ENCODE measurements around the gene TRIM46. TPM values are rescaled to one million over a fixed set of nuclear protein-coding genes. Genes with fewer than 3 reads are reported as not detected.
"Not testable (repeated sequence)": the region's sequence is repeated elsewhere in the genome, so short reads cannot be mapped to it uniquely, and the experiment has no call there.

Gene TRIM46
- total and polyA plus RNA-seq, 7 experiments from 2014 or later, result 0.69 to 21.9 (median 4.0) TPM

DNA sequence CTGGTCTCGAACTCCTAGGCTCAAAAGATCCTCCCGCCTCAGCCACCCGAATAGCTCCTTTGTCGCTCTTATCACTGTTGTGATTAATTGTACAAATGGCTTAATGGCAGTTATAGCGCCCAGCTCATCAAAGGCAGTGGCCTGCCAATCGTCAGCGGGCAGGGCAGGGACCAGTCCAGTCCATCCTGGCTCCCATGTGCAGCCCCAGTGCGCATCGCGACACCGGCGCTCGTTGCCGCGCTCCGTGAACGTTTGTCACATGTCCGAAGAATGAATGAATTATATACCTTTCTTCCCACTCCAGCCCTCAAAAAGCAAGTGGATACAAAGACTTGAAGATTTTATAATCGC is 53.2 kb downstream of the TRIM46 start:
- no peaks in the 10 kb centered on the region for H3K9me3 ChIP-seq (ENCODE audit: control insufficient read depth in 2 of 3, low read length in 3 of 3)
- peaks cover 0 to 2% (median 0%) of the 10 kb centered on the region in 5 donors for H3K27me3 Mint-ChIP-seq
- H3K27ac Mint-ChIP-seq, result peak overlapping the region; percentile 77 to 97 (median 88)
- intact Hi-C loops (cut with micrococcal nuclease), result loop anchor here (1.0 to 5.0 kb wide), 16 partner anchors 17 to 620 kb away; partner anchors contain the start of genes SCAMP3 (in 2 of the 2), ADAR (in 1 of the 2), CKS1B (in 1 of the 2) and CLK2 (in 1 of the 2)
- H3K36me3 Mint-ChIP-seq, result peaks cover 0 to 4% (median 0%) of the 10 kb centered on the region in 5 donors
- H3K4me1 ChIP-seq (ENCODE audit: control insufficient read depth in 2 of 2, insufficient read depth in 2 of 2, low read length in 2 of 2), result peaks cover 11 to 15% of the 10 kb centered on the region in 2 donors
- ChIA-PET CTCF (interaction anchor here (0.6 to 6.4 kb wide), 14 partner anchors 14 to 186 kb away, joined by 3 to 86 read pairs (median 4); partner anchors contain the start of genes CLK2, MTX1, THBS3 and TRIM46), POLR2A (interaction anchor here (0.7 to 6.8 kb wide), 12 partner anchors 8 to 271 kb away, joined by 3 to 63 read pairs (median 4); partner anchors contain the start of genes CLK2, KRTCAP2, MTX1 and PBXIP1)
- H3K27ac ChIP-seq (ENCODE audit: low read depth, low read length), result peak overlapping the region; percentile 75
- no peaks in the 10 kb centered on the region for H3K27me3 ChIP-seq (ENCODE audit: control insufficient read depth in 2 of 2, insufficient read depth in 2 of 2, low read length in 2 of 2)
- ATAC-seq, result no peak
- H3K36me3 ChIP-seq (ENCODE audit: control insufficient read depth in 2 of 3, insufficient read depth in 3 of 3, low read length in 3 of 3), result no peaks in the 10 kb centered on the region
- peak in 1 of 9 donors; percentile 59 for DNase-seq
- H3K9me3 Mint-ChIP-seq, result no peaks in the 10 kb centered on the region
- peak overlapping the region; percentile 79 to 95 (median 88) for H3K4me3 Mint-ChIP-seq
- H3K4me1 Mint-ChIP-seq, result peaks cover 14 to 26% (median 19%) of the 10 kb centered on the region in 7 donors
- H3K4me3 ChIP-seq (ENCODE audit: low read length), result peak overlapping the region; percentile 75

DNA sequence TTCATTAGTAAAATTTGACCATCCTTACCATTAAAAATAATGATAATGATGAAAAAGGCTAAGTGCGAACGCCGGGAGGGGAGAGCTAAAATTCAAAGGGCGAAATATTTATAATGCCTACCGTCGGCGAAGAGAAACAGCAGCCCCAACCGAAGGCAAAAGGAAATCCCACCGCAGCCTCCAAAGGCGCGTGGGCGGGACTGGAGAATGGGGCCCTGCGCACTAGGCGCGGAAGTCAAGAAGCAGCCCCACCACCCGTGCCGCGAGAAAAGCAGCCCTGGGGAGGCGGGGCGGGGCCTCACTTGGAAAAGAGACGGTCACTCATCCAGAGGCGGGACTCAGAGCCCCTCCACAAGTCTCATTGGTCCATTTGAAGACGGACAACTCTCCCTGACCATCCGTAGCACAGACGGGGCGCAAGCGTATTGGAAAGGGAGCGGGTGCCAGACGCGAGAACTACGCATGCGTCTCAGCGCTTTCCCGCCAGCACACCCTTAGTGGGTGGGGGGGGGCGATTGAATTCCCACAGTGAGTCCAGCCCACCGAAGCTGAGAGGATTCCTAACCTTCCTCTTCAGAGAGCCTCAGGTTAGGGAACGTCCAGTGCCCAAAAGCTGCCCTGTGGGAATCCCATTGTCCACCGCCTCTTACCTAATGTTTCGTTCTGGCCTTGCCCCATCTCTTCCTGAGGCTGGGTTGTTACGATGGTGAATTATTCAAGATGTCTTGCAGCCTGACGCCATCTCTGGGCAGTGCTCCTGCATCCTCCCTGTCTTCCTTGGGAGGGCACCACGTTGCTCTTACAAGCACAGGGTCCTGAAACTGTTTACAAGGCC is 53.8 kb downstream of the TRIM46 start:
- Histone ChIP-seq H3K9me3 (ENCODE audit: control insufficient read depth in 2 of 3, low read length in 3 of 3) (no peaks in the 10 kb centered on the region), H3K27ac (ENCODE audit: low read depth, low read length) (peak overlapping the region; percentile 75), H3K4me3 (ENCODE audit: low read length) (peak overlapping the region; percentile 75), H3K27me3 (ENCODE audit: control insufficient read depth in 2 of 2, insufficient read depth in 2 of 2, low read length in 2 of 2) (no peaks in the 10 kb centered on the region), H3K36me3 (ENCODE audit: control insufficient read depth in 2 of 3, insufficient read depth in 3 of 3, low read length in 3 of 3) (no peaks in the 10 kb centered on the region), H3K4me1 (ENCODE audit: control insufficient read depth in 2 of 2, insufficient read depth in 2 of 2, low read length in 2 of 2) (peaks cover 11 to 15% of the 10 kb centered on the region in 2 donors)
- ATAC-seq (peak; percentile 97), DNase-seq (peak; percentile 89 to 99 (median 98))
- H3K36me3 Mint-ChIP-seq, result peaks cover 0 to 4% (median 0%) of the 10 kb centered on the region in 5 donors
- H3K27ac Mint-ChIP-seq, result peak overlapping the region; percentile 77 to 97 (median 88)
- ChIA-PET CTCF (interaction anchor here (0.6 to 6.4 kb wide), 12 partner anchors 13 to 186 kb away, joined by 3 to 86 read pairs (median 4); partner anchors contain the start of genes CLK2, MTX1, THBS3 and TRIM46), POLR2A (interaction anchor here (0.6 to 6.8 kb wide), 14 partner anchors 8 to 271 kb away, joined by 3 to 63 read pairs (median 4); partner anchors contain the start of genes CLK2, KRTCAP2, MTX1 and PBXIP1)
- intact Hi-C loops (cut with micrococcal nuclease), result loop anchor here (1.0 to 5.0 kb wide), 12 partner anchors 17 to 620 kb away; partner anchors contain the start of genes SCAMP3 (in 2 of the 2), ADAR (in 1 of the 2), CKS1B (in 1 of the 2) and CLK2 (in 1 of the 2)
- H3K27me3 Mint-ChIP-seq, result peaks cover 0 to 2% (median 0%) of the 10 kb centered on the region in 5 donors
- peak overlapping the region; percentile 79 to 95 (median 88) for H3K4me3 Mint-ChIP-seq
- H3K4me1 Mint-ChIP-seq, result peaks cover 11 to 26% (median 19%) of the 10 kb centered on the region in 7 donors
- no peaks in the 10 kb centered on the region for H3K9me3 Mint-ChIP-seq

DNA sequence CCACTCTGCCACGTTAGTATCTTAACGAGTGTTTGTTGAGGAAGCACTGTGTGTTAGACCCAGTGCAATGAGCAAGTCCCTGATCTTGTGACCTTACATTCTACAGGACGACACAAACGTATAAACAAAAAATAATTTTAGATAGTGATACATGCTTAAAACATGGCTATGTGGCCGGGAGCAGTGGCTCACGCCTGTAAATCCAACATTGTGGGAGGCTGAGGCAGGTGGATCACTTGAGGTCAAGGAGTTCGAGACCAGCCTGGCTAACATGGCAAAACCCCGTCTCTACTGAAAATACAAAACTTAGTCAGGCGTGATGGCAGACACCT is 54.4 kb downstream of the TRIM46 start:
- Mint-ChIP-seq H3K27ac (peak overlapping the region; percentile 77 to 97 (median 88)), H3K4me1 (peaks cover 11 to 26% (median 19%) of the 10 kb centered on the region in 7 donors), H3K27me3 (peaks cover 0 to 2% (median 0%) of the 10 kb centered on the region in 5 donors), H3K4me3 (peak overlapping the region; percentile 79 to 95 (median 88)), H3K9me3 (no peaks in the 10 kb centered on the region), H3K36me3 (peaks cover 0 to 4% (median 0%) of the 10 kb centered on the region in 5 donors)
- no peaks in the 10 kb centered on the region for H3K9me3 ChIP-seq (ENCODE audit: control insufficient read depth in 2 of 3, low read length in 3 of 3)
- H3K27ac ChIP-seq (ENCODE audit: low read depth, low read length), result peak overlapping the region; percentile 75
- POLR2A ChIA-PET, result interaction anchor here (1.1 to 6.8 kb wide), 4 partner anchors 13 to 54 kb away, joined by 4 to 63 read pairs (median 20); partner anchors contain the start of genes KRTCAP2, MTX1, THBS3 and TRIM46
- peak overlapping the region; percentile 75 for H3K4me3 ChIP-seq (ENCODE audit: low read length)
- ATAC-seq (no peak), DNase-seq (no peak)
- CTCF ChIA-PET, result interaction anchor here (2.5 to 6.4 kb wide), 3 partner anchors 13 to 53 kb away, joined by 8 to 86 read pairs (median 11); partner anchors contain the start of genes MTX1, THBS3 and TRIM46
- intact Hi-C loops (cut with micrococcal nuclease), result loop anchor here in 1 of 2 donors (5.0 kb wide), 2 partner anchors 291 to 621 kb away; partner anchors contain the start of genes ADAR and PMVK
- peaks cover 11 to 15% of the 10 kb centered on the region in 2 donors for H3K4me1 ChIP-seq (ENCODE audit: control insufficient read depth in 2 of 2, insufficient read depth in 2 of 2, low read length in 2 of 2)
- H3K36me3 ChIP-seq (ENCODE audit: control insufficient read depth in 2 of 3, insufficient read depth in 3 of 3, low read length in 3 of 3), result no peaks in the 10 kb centered on the region
- no peaks in the 10 kb centered on the region for H3K27me3 ChIP-seq (ENCODE audit: control insufficient read depth in 2 of 2, insufficient read depth in 2 of 2, low read length in 2 of 2)

DNA sequence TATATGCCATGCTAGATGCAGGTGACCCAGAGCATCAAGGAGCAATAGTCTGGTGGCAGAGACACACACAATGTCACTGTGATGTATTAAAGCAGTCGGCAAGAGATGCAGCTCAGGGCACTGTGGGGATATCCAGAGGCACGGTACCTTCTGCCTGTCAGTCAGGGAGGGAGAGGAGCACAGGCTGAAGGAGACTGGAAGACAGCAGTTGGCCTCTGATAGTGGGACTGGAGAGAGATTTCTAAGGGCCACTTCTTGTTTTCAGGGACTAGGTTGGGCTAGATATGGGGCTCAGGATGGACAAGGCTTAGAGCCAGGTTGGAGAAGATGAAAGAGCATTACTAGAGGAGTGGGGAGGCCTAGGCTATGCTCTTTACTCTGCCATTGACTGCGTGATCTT is 57.7 kb downstream of the TRIM46 start:
- H3K27ac Mint-ChIP-seq, result peak overlapping the region in 3 of 9 donors; percentile 23 to 42 (median 28)
- H3K36me3 Mint-ChIP-seq; intact Hi-C loops (cut with micrococcal nuclease); ATAC-seq; H3K9me3 Mint-ChIP-seq; DNase-seq; H3K27ac ChIP-seq (ENCODE audit: low read depth, low read length); H3K9me3 ChIP-seq (ENCODE audit: control insufficient read depth in 2 of 3, low read length in 3 of 3); CTCF ChIA-PET; H3K27me3 Mint-ChIP-seq; H3K36me3 ChIP-seq (ENCODE audit: control insufficient read depth in 2 of 3, insufficient read depth in 3 of 3, low read length in 3 of 3); H3K27me3 ChIP-seq (ENCODE audit: control insufficient read depth in 2 of 2, insufficient read depth in 2 of 2, low read length in 2 of 2); H3K4me3 ChIP-seq (ENCODE audit: low read length); H3K4me1 ChIP-seq (ENCODE audit: control insufficient read depth in 2 of 2, insufficient read depth in 2 of 2, low read length in 2 of 2): not testable (repeated sequence)
- peaks cover 12 to 23% (median 17%) of the 10 kb centered on the region in 7 donors for H3K4me1 Mint-ChIP-seq
- POLR2A ChIA-PET, result interaction anchor here (0.7 to 1.1 kb wide), 2 partner anchors 12 to 18 kb away, joined by 3 to 4 read pairs; no protein-coding TSS in a partner anchor
- peak overlapping the region in 1 of 10 donors; percentile 17 for H3K4me3 Mint-ChIP-seq

GRCh38 chr1:155232001-155232978 is 58.6 kb downstream of the TRIM46 start:
- H3K27me3 ChIP-seq (ENCODE audit: control insufficient read depth in 2 of 2, insufficient read depth in 2 of 2, low read length in 2 of 2); H3K4me1 ChIP-seq (ENCODE audit: control insufficient read depth in 2 of 2, insufficient read depth in 2 of 2, low read length in 2 of 2); intact Hi-C loops (cut with micrococcal nuclease); H3K27me3 Mint-ChIP-seq; H3K9me3 Mint-ChIP-seq; H3K4me3 Mint-ChIP-seq; H3K27ac ChIP-seq (ENCODE audit: low read depth, low read length); DNase-seq; CTCF ChIA-PET; H3K9me3 ChIP-seq (ENCODE audit: control insufficient read depth in 2 of 3, low read length in 3 of 3); ATAC-seq; H3K4me3 ChIP-seq (ENCODE audit: low read length): not testable (repeated sequence)
- H3K36me3 ChIP-seq (ENCODE audit: control insufficient read depth in 2 of 3, insufficient read depth in 3 of 3, low read length in 3 of 3), result peaks cover 0 to 18% (median 0%) of the 10 kb centered on the region in 3 experiments
- peak overlapping the region in 1 of 9 donors; percentile 23 for H3K27ac Mint-ChIP-seq
- POLR2A ChIA-PET, result interaction anchor here (1.1 kb wide), 1 partner anchor 11 kb away, joined by 4 read pairs; no protein-coding TSS in a partner anchor
- H3K36me3 Mint-ChIP-seq, result peaks cover 0 to 15% (median 4%) of the 10 kb centered on the region in 5 donors
- peaks cover 6 to 20% (median 8%) of the 10 kb centered on the region in 7 donors for H3K4me1 Mint-ChIP-seq

Measured in naive thymus-derived CD4-positive, alpha-beta T cell (primary cell).